Testis (tissue), 3 donors: ENCODE results near the gene DRC3. TPM values are rescaled to one million over a fixed set of nuclear protein-coding genes. Genes with fewer than 3 reads are reported as not detected.
A peak's percentile ranks its signal among the peaks of the same experiment; 100 is the strongest.
"Not testable (repeated sequence)": the region's sequence is repeated elsewhere in the genome, so short reads cannot be mapped to it uniquely, and the experiment has no call there.

ENCODE experiments used
- DNase-seq: peaks from one replicate; pipeline ENCODE4 v3.0.0-alpha.2; 2019
- H3K27ac ChIP-seq, 2 donors: fragments of 200-600 bp; sonication (generic); one replicate each; pipeline ENCODE4 v1.5.1; 2019
- H3K27me3 ChIP-seq: fragments of 200-600 bp; sonication (generic); one replicate; pipeline ENCODE4 v1.5.1; 2019
- H3K36me3 ChIP-seq: fragments of 200-600 bp; sonication (generic); one replicate; pipeline ENCODE4 v1.5.1; 2017; ENCODE audit warnings: low read depth; ENCODE audit errors: missing control alignments
- H3K4me1 ChIP-seq: fragments of 200-600 bp; sonication (generic); one replicate; pipeline ENCODE4 v1.5.1; 2019
- H3K4me3 ChIP-seq, 2 donors: fragments of 200-600 bp; sonication (generic); one replicate each; pipeline ENCODE4 v1.5.1; 2017 to 2019
- H3K9me3 ChIP-seq: fragments of 200-600 bp; sonication (generic); one replicate; pipeline ENCODE4 v1.5.1; 2017
- POLR2A ChIP-seq: fragments of 450-650 bp; IDR thresholded peaks from one replicate; pipeline ENCODE4 v1.6.1; 2017; ENCODE audit warnings: antibody characterized with exemption, mild to moderate bottlenecking, moderate library complexity
- WGBS, 2 donors: methylation state at CpG; one replicate each; pipeline ENCODE4 v1.1.5; 2018; 5-methylcytosine and 5-hydroxymethylcytosine counted together
- intact Hi-C: fragments of 100-400 bp; cut with DNase I; formaldehyde crosslinking; loops from one replicate; pipeline ENCODE4 v1.15.1; 2023; ENCODE audit warnings: low total_unique reads
- polyA plus RNA-seq: library from polyadenylated mRNA; stranded (reverse); fragments of 350-450 nt; fragmentation: Illumina TruSeq; extraction: RNeasy Lipid Tissue Mini Kit (QIAGEN cat#74804); gene quantifications from one replicate; pipeline ENCODE4 v1.2.3, GENCODE V29; 2014; ENCODE audit warnings: low read depth, low replicate concordance; ENCODE audit not compliant: insufficient read depth
- total RNA-seq, 2 donors: library from RNA; depleted of rRNA; stranded (reverse); fragments of >200 nt; gene quantifications; one replicate each; pipeline ENCODE4 v1.2.3, GENCODE V29; 2016
- TF ChIP-seq, protein P1 (sequence below), 3 experiments: fragments of 450-650 bp in 2 of 3; fragments of 200-600 bp in 1 of 3; sonication (generic) in 1 of 3; IDR thresholded peaks; one replicate each; pipeline ENCODE4 v1.5.1; 2016 to 2019; ENCODE audit warnings: antibody characterized with exemption in 3 of 3, mild to moderate bottlenecking in 2 of 3, moderate library complexity in 1 of 3

Gene DRC3
- total and polyA plus RNA-seq, 3 donors from 2014 or later, result 21.6 to 57.4 (median 22.1) TPM

DNA sequence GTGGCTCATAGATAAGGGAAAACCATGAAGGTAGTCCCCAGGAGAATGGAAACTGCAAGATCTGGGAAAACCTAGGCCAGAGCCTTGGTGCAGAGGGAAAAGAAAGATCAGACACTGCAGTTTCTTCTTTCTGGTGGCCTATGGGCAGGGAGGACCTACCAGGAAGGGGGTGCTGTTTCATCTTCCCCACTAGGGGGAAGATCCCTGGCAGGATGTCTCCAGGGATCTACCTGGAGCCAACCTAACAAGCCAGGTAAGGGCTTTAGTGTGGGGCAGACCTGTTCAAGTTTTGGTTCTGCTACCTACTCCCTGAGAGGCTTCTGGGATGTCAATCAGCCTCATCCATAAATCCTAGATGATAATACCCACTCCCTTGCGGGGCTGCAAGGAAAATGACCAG is 21.9 kb upstream of the DRC3 start:
- Histone ChIP-seq H3K36me3 (no peaks in the 10 kb centered on the region), H3K27me3 (no peaks in the 10 kb centered on the region), H3K9me3 (no peaks in the 10 kb centered on the region), H3K27ac (no peak overlapping the region), H3K4me3 (no peak overlapping the region), H3K4me1 (peaks cover 30% of the 10 kb centered on the region)
- intact Hi-C loops, result no loop called here
- 95 to 100% methylated on average over 1 of the region's 1 CpG for WGBS, 2 donors
- TF ChIP-seq, protein P1, sequence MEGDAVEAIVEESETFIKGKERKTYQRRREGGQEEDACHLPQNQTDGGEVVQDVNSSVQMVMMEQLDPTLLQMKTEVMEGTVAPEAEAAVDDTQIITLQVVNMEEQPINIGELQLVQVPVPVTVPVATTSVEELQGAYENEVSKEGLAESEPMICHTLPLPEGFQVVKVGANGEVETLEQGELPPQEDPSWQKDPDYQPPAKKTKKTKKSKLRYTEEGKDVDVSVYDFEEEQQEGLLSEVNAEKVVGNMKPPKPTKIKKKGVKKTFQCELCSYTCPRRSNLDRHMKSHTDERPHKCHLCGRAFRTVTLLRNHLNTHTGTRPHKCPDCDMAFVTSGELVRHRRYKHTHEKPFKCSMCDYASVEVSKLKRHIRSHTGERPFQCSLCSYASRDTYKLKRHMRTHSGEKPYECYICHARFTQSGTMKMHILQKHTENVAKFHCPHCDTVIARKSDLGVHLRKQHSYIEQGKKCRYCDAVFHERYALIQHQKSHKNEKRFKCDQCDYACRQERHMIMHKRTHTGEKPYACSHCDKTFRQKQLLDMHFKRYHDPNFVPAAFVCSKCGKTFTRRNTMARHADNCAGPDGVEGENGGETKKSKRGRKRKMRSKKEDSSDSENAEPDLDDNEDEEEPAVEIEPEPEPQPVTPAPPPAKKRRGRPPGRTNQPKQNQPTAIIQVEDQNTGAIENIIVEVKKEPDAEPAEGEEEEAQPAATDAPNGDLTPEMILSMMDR (IDR thresholded peaks at IDR 0.05), result no peak
- TF ChIP-seq POLR2A, result no peak
- DNase-seq, result no peak

DNA sequence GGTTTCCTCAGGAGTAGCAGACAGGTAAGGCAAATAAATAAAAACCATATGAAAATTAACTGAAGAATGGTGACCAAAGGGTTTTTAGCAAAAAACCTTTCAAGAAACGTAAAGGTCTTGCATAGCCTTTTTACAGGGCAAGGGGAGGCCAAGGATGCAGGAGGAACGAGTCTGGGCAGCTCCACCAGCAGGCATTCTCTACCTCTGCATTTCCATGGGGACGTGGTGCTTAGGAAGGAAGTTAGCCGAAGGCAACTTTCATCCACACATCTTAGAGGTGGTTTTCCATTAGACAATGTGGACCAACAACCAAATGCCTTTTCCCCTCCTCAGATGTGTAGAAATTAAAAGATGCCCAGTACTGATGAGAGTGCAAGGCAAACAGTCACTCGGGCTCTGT is 21.1 kb upstream of the DRC3 start:
- Histone ChIP-seq H3K4me3 (no peak overlapping the region), H3K4me1 (peaks cover 30% of the 10 kb centered on the region), H3K27ac (no peak overlapping the region), H3K36me3 (no peaks in the 10 kb centered on the region), H3K27me3 (no peaks in the 10 kb centered on the region), H3K9me3 (no peaks in the 10 kb centered on the region)
- intact Hi-C loops, result no loop called here
- TF ChIP-seq, protein P1 (IDR thresholded peaks at IDR 0.05), result no peak
- TF ChIP-seq POLR2A, result no peak
- DNase-seq, result no peak
- WGBS, 2 donors, result 74 to 87% methylated on average over 5 of the region's 5 CpGs

DNA sequence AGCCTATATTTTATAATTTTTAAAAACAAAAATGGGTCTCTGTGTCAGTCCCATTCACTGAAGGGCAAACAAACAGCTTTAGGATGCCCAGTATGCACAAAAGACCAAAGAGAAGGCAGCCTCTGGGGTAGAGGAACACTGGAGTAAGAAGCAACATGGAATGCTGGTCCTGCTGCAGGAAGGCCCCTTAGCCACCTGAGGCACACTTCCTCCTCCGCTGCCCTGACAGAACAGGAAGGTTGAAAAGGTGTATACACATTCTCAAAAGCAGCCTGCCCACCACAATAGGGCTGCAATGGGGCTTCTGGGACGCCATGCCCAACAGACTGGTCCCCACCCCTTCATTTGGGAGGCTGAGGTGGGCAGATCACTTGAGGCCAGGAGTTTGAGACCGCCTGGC is 20.0 kb upstream of the DRC3 start:
- Histone ChIP-seq H3K4me1 (peaks cover 22% of the 10 kb centered on the region), H3K9me3 (no peaks in the 10 kb centered on the region), H3K27ac (no peak overlapping the region), H3K27me3 (no peaks in the 10 kb centered on the region), H3K4me3 (no peak overlapping the region), H3K36me3 (no peaks in the 10 kb centered on the region)
- TF ChIP-seq, protein P1 (IDR thresholded peaks at IDR 0.05), result no peak
- TF ChIP-seq POLR2A, result no peak
- DNase-seq, result no peak
- intact Hi-C loops, result no loop called here
- 94 to 95% methylated on average over 2 to 3 of the region's 3 CpGs for WGBS, 2 donors

DNA sequence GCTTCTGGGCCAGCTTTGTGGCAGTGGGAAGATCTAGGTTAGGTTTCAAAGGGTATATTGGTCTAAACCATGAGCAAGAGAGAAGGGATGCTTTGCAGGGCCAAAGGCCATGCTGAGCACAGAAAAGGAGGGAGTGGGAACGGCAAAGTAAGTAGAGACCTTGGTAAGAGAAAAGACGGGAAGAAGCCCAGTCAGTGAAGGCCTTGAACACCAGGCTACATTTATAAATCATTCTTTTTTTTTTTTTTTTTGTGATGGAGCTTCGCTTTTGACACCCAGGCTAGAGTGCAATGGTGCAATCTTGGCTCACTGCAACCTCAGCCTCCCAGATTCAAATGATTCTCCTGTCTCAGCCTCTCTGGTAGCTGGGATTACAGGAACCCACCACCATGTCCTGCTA is 18.6 kb upstream of the DRC3 start:
- WGBS, 2 donors, result 69 to 79% methylated on average over 3 of the region's 3 CpGs
- no peaks in the 10 kb centered on the region for H3K27me3 ChIP-seq
- no peak for TF ChIP-seq POLR2A
- TF ChIP-seq, protein P1 (IDR thresholded peaks at IDR 0.05), result no peak
- intact Hi-C loops, result no loop called here
- H3K4me3 ChIP-seq, result no peak overlapping the region
- peaks cover 22% of the 10 kb centered on the region for H3K4me1 ChIP-seq
- H3K36me3 ChIP-seq, result no peaks in the 10 kb centered on the region
- no peak overlapping the region for H3K27ac ChIP-seq
- no peaks in the 10 kb centered on the region for H3K9me3 ChIP-seq
- DNase-seq, result no peak

DNA sequence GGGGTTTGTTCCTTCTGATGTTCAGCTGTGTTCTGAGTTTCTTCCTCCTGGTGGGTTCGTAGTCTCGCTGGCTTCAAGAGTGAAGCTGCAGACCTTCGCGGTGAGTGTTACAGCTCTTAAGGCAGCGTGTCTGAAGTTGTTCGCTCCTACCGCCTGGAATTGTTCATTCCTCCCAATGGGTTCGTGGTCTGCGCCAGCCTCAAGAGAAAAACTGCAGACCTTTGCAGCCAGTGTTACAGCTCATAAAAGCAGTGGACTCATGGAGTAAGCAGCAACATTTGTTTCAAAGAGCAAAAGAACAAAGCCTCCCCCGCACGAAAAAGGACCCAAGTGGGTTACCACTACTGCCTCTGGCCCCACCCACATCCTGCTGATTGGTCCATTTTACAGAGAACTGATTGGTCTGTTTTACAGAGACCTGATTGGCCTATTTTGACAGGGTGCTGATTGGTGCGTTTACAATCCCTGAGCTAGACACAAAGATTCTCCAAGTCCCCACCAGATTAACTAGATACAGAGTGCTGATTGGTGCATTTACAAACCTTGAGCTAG is 16.8 kb upstream of the DRC3 start:
- H3K27me3 ChIP-seq, H3K36me3 ChIP-seq, intact Hi-C loops, H3K9me3 ChIP-seq: not testable (repeated sequence)
- peak overlapping the region in 1 of 2 donors; percentile 26 for H3K27ac ChIP-seq
- WGBS, 2 donors, result 72 to 88% methylated on average over 12 of the region's 12 CpGs
- peaks cover 29% of the 10 kb centered on the region for H3K4me1 ChIP-seq
- peak; percentile 89 for DNase-seq
- H3K4me3 ChIP-seq, result peak overlapping the region; percentile 1 to 36
